GM12801 (cell line): ENCODE data around the gene CNOT8.

ENCODE experiments used
- TF ChIP-seq, protein P1 (sequence below): IDR thresholded peaks from one replicate; pipeline ENCODE4 v1.5.1; 2011; ENCODE audit warnings: control low read depth; ENCODE audit not compliant: insufficient read length; ENCODE audit errors: extremely low read depth

CNOT8 gene

DNA sequence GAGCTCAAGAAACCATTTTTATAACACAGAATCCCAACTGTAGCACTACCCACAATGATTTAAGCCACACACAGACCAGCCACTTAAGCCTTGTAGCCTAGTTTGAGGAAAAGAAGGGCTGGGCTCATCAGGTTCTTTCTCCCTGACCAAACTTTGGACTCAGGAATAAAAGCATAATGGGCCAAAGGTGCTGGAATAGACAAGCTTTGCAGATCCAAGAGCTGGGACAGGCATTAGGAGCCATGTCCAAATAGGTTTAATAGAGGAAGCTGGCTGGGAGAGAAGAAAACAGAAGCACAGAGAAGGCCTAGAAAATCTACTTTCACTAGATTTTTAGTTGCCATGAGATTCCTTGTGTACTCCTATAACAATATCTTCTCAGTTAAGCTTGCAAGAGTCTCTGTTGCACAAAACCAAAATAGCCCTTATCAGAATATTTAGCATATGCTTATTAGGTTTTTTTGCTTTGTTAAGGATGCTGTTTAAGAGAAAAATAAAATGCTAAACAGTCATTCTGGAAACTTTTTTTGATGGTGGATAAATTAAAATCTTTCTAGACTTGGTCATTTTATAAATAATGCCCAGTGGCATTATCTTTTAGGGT, 38.2 kb downstream of the CNOT8 start:
- TF ChIP-seq, protein P1, sequence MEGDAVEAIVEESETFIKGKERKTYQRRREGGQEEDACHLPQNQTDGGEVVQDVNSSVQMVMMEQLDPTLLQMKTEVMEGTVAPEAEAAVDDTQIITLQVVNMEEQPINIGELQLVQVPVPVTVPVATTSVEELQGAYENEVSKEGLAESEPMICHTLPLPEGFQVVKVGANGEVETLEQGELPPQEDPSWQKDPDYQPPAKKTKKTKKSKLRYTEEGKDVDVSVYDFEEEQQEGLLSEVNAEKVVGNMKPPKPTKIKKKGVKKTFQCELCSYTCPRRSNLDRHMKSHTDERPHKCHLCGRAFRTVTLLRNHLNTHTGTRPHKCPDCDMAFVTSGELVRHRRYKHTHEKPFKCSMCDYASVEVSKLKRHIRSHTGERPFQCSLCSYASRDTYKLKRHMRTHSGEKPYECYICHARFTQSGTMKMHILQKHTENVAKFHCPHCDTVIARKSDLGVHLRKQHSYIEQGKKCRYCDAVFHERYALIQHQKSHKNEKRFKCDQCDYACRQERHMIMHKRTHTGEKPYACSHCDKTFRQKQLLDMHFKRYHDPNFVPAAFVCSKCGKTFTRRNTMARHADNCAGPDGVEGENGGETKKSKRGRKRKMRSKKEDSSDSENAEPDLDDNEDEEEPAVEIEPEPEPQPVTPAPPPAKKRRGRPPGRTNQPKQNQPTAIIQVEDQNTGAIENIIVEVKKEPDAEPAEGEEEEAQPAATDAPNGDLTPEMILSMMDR: no peak

DNA sequence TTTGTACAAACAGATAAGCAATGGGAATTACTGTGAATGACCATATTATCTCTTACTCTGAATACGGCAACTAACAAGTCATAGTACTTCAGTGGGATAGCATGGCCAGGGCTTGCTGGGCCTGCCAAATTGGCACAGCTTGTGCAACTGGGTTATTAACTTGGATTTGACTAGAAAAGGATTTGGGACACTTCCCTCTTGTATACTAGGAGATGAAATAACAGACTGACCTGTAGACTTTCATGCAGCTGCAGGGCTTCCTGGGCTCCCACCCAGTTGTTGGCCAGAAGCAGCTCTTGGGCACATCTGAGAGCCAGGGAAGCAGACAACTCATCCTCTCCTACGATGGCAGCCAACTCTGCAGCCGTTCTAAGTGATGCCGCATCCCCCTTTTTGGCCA, 39.8 kb downstream of the CNOT8 start:
- TF ChIP-seq, protein P1: no peak

DNA sequence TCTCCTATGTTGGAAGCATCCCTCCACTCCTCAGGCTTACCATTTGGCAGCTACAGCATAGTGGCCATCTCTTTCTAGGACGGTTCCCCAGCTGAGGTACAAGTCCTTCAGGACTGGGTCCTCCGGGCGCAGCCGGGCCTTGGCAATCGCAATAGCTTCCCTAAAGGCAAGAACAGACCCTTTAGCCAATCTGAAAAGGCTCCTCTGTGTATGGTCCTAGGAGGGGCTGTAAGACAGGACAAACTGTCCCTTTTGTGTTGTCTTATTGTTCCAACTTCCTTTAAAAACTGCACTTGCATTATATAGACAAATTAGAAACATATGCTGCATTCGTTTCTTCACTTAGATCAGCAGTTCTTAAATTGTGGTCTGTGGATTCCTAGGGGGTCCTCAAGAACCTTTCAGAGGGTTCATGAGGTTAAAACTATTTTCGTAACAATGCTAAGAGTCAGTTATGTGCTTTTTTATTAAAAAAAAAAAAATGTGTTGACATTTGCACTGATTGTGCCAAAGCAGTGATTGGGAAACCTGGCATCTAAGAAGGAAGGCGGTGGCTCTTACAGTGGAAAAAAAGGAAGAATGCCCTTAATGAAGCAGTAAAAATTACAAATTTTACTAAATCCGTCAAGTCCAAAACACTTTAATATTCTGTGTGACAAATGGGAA, 40.9 kb downstream of the CNOT8 start:
- TF ChIP-seq, protein P1: no peak

DNA sequence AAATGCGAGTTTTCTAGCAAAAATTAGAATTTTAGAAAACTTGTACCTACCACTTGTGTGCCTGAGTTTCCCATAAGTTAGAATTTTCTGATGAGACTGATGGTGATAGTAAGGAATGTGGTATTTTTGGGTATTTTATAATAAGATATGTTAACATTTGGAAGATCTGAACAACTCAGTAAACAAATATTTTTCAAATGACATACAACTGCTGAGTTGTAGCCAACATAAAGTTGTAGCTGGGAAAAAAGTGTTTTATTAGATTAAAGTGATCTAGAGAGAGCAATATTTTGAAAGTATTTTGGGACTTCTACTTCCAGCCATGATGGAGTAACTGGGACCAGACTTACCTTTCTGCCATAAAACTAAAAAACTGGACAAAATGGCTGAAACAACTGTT, 41.6 kb downstream of the CNOT8 start:
- TF ChIP-seq, protein P1: no peak

DNA sequence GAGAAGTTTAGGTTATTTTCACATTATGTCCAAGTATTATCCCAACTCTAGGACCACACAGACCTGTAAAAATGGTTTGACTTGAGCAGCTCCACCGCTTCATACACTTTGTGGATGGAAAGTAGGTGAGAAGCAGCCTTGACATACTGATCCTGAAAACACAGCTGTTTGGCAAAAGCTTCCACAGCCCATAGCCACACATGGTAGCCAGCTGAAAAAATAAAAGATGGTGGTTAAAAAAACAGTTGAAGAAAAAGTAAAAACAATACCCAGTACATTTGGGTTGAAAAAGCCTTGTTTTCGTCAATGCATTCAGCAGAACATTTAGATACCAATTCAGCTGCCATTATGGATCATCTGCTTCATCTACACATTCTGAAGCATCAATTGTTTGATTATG, 42.8 kb downstream of the CNOT8 start:
- TF ChIP-seq, protein P1: no peak

DNA sequence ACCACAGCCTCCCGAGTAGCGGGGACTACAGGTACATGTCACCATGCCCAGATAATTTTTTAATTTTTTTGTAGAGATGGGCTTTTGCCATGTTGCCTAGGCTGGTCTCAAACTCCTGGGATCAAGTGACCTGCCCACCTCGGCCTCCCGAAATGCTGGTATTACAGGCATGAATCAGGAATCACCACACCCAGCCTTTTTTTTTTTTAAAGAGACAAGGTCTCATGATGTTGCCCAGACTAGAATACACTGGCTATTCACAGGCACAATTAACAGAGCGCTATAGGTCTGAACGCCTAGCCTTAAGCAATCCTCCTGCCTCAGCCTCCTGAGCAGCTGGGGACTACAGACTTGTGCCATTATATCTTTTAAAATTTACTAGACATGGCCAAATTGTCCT, 43.5 kb downstream of the CNOT8 start:
- TF ChIP-seq, protein P1: no peak

DNA sequence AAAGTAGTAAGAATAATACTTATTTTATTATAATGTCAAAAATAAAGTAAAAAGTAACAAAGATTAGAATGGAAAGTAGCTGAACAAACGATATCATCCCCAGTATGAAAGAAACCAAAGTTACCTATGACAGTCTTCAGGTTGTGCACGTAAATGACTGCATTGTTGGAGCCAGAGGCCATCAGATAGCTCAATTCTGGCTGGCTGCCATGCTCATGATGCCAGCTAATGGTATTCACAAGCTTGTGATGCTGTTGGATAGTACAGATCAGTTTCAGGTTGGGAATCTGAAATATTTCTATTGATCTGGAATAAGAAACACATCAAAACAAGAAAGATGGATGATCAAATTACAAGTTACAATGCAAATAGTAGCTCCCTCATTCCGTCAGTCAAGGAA, 58.4 kb downstream of the CNOT8 start:
- TF ChIP-seq, protein P1: no peak

DNA sequence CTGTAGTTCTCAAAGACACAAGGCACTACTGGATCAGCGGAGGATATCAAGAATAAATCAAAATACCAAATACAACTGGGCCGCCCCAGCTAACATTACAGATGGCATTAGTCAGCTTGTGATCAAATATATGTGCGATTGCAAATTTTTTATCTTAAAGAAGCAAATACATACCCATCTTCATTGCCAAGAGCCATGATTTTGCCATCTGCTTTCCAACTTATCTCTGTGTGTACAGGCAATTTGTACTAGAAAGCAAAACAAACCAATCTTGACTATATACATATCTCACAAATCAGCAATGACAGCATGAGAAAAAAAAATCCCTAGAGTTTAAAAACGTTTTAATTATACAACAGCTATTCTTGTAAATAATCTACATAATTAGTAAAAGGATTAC, 59.3 kb downstream of the CNOT8 start:
- TF ChIP-seq, protein P1: no peak
